ENCODE results near the gene TRAF1. TPM values are rescaled to one million over a fixed set of nuclear protein-coding genes. Genes with fewer than 3 reads are reported as not detected.

TRAF1 gene
- total and polyA plus RNA-seq, 8 donors: 1.3 to 8.1 (median 2.4) TPM

- Histone ChIP-seq H3K27me3 (no peaks in the 10 kb centered on the region), H3K4me1 (peaks cover 0 to 4% (median 0%) of the 10 kb centered on the region in 3 donors), H3K4me3 (no peak overlapping the region), H3K9me3 (no peaks in the 10 kb centered on the region), H3K27ac (no peak overlapping the region), H3K36me3 (no peaks in the 10 kb centered on the region)
- FAIRE-seq: no peak
- TF ChIP-seq, protein P1, sequence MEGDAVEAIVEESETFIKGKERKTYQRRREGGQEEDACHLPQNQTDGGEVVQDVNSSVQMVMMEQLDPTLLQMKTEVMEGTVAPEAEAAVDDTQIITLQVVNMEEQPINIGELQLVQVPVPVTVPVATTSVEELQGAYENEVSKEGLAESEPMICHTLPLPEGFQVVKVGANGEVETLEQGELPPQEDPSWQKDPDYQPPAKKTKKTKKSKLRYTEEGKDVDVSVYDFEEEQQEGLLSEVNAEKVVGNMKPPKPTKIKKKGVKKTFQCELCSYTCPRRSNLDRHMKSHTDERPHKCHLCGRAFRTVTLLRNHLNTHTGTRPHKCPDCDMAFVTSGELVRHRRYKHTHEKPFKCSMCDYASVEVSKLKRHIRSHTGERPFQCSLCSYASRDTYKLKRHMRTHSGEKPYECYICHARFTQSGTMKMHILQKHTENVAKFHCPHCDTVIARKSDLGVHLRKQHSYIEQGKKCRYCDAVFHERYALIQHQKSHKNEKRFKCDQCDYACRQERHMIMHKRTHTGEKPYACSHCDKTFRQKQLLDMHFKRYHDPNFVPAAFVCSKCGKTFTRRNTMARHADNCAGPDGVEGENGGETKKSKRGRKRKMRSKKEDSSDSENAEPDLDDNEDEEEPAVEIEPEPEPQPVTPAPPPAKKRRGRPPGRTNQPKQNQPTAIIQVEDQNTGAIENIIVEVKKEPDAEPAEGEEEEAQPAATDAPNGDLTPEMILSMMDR (IDR thresholded peaks at IDR 0.05): no peak
- 55 to 65% methylated on average over 8 of the region's 8 CpGs for WGBS, 2 donors
- no peak for ATAC-seq
- DNase-seq: no peak
- intact Hi-C loops (cut with DNase I): loop anchor here in 1 of 3 donors (10.0 kb wide), 1 partner anchor 53 kb away; the partner anchor contains the start of gene PHF19
These were observed 846 bp upstream of the TRAF1 start for GRCh38 chr9:120927269-120928014.

- no peaks in the 10 kb centered on the region for H3K4me1 ChIP-seq
- FAIRE-seq (no peak), ATAC-seq (peak in 2 of 4 donors; percentile 22 to 32), DNase-seq (peak in 1 of 6 donors; percentile 47)
- no peaks in the 10 kb centered on the region for H3K36me3 ChIP-seq
- H3K27ac ChIP-seq: peak overlapping the region in 2 of 4 donors; percentile 56 to 59
- WGBS, 2 donors: 70 to 72% methylated on average over 13 of the region's 13 CpGs
- peak overlapping the region in 1 of 4 donors; percentile 7 for H3K4me3 ChIP-seq
- H3K9me3 ChIP-seq: no peaks in the 10 kb centered on the region
- no peaks in the 10 kb centered on the region for H3K27me3 ChIP-seq
- TF ChIP-seq, protein P1 (IDR thresholded peaks at IDR 0.05): no peak
- intact Hi-C loops (cut with DNase I): loop anchor here in 1 of 3 donors (10.0 kb wide), 1 partner anchor 51 kb away; the partner anchor contains the start of gene PHF19
These were observed 830 bp downstream of the TRAF1 start for GRCh38 chr9:120925535-120926396.

DNA sequence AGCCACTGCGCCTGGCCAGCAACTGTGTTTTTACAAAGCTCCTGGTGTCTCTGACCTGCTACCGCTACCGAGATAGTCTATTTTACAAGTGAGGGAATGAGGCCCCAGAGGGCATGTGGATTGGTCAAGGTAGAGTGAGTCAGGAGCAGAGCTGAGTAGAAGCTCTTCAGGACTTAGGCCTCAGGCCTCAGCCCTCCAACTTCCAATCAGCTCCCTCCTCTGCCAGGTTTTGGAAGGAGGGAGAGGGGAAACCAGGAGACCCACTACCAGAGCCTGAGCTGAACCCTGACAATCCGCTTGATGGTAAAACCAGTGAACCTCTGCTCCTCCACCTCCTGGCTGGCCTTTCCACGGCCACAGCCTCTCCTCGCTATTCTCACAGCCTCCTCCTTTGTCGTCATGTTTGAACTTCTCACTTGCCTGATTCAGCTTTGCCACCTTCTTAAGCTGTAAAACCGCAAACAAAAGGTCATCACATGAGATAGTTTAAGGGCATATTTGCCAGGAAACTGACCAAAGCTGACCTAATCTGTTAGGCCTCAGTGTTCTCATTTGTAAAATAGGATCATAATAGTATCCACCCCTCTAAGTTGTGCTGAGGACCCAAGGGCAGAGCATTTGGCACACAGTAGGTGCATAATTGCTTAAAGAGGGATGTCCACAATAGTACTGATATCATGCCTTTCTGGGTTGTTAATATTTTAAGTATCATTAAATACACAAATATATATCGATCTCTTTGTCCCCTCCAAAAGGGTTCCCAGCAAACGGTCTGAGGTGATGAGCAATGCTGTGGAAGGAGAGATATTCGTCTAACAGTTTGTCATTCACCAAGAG is 1.7 kb downstream of the TRAF1 start:
- Histone ChIP-seq H3K4me3 (no peak overlapping the region), H3K4me1 (no peaks in the 10 kb centered on the region), H3K36me3 (no peaks in the 10 kb centered on the region), H3K27me3 (no peaks in the 10 kb centered on the region), H3K27ac (no peak overlapping the region), H3K9me3 (no peaks in the 10 kb centered on the region)
- intact Hi-C loops (cut with DNase I): loop anchor here in 1 of 3 donors (10.0 kb wide), 1 partner anchor 50 kb away; the partner anchor contains the start of gene PHF19
- TF ChIP-seq, protein P1 (IDR thresholded peaks at IDR 0.05): no peak
- no peak for FAIRE-seq
- ATAC-seq: no peak
- WGBS, 2 donors: 76 to 81% methylated on average over 11 of the region's 11 CpGs
- DNase-seq: no peak

GRCh38 chr9:120923620-120924328 is 2.8 kb downstream of the TRAF1 start:
- Histone ChIP-seq H3K9me3 (no peaks in the 10 kb centered on the region), H3K4me3 (no peak overlapping the region), H3K36me3 (no peaks in the 10 kb centered on the region), H3K27ac (no peak overlapping the region), H3K27me3 (no peaks in the 10 kb centered on the region), H3K4me1 (no peaks in the 10 kb centered on the region)
- FAIRE-seq (no peak), DNase-seq (no peak), ATAC-seq (no peak)
- intact Hi-C loops (cut with DNase I): loop anchor here in 1 of 3 donors (10.0 kb wide), 1 partner anchor 49 kb away; the partner anchor contains the start of gene PHF19
- 85 to 88% methylated on average over 11 of the region's 11 CpGs for WGBS, 2 donors
- TF ChIP-seq, protein P1 (IDR thresholded peaks at IDR 0.05): no peak

All from pancreas (tissue), 10 donors.